ENCODE measurements around the gene HILPDA.
"Not testable (repeated sequence)": the region's sequence is repeated elsewhere in the genome, so short reads cannot be mapped to it uniquely, and the experiment has no call there.

Gene HILPDA

GRCh38 chr7:128434413-128435326 lies 21.0 kb upstream of the HILPDA start:
- DNase-seq: no peak

- no peak for DNase-seq
These were observed 20.4 kb upstream of the HILPDA start for GRCh38 chr7:128435327-128435686.

GRCh38 chr7:128437426-128438332 lies 18.0 kb upstream of the HILPDA start:
- no peak for DNase-seq

- no peak for DNase-seq
These were observed 13.3 kb upstream of the HILPDA start for GRCh38 chr7:128442356-128442755.

- no peak for DNase-seq
These were observed 11.7 kb upstream of the HILPDA start for GRCh38 chr7:128443831-128444600.

GRCh38 chr7:128446306-128446705 lies 9.4 kb upstream of the HILPDA start:
- no peak for DNase-seq

- no peak for DNase-seq
These were observed 7.6 kb upstream of the HILPDA start for GRCh38 chr7:128447941-128448564.

- DNase-seq: no peak
These were observed 6.9 kb upstream of the HILPDA start for GRCh38 chr7:128448751-128449302.

GRCh38 chr7:128450409-128450808 lies 5.3 kb upstream of the HILPDA start:
- DNase-seq: no peak

GRCh38 chr7:128450913-128451312 lies 4.8 kb upstream of the HILPDA start:
- DNase-seq: no peak

- no peak for DNase-seq
These were observed 3.1 kb upstream of the HILPDA start for GRCh38 chr7:128452552-128452951.

GRCh38 chr7:128453836-128454804 lies 1.6 kb upstream of the HILPDA start:
- no peak for DNase-seq

GRCh38 chr7:128454808-128455542 lies 703 bp upstream of the HILPDA start:
- DNase-seq: no peak

- DNase-seq: no peak
These were observed 612 bp downstream of the HILPDA start for GRCh38 chr7:128456255-128456725.

GRCh38 chr7:128457385-128457784 lies 1.7 kb downstream of the HILPDA start:
- not testable (repeated sequence) for DNase-seq

GRCh38 chr7:128458956-128459355 lies 3.3 kb downstream of the HILPDA start:
- no peak for DNase-seq

- DNase-seq: peak; percentile 76 to 81
These were observed 3.8 kb downstream of the HILPDA start for GRCh38 chr7:128459394-128459878.

- DNase-seq: no peak
These were observed 6.8 kb downstream of the HILPDA start for GRCh38 chr7:128462460-128462859.

- not testable (repeated sequence) for DNase-seq
These were observed 7.7 kb downstream of the HILPDA start for GRCh38 chr7:128463345-128463744.

GRCh38 chr7:128463933-128464332 lies 8.3 kb downstream of the HILPDA start:
- not testable (repeated sequence) for DNase-seq

All from CD4-positive, alpha-beta T cell treated with Interleukin-1 beta for 1 hour (primary cell).